PFSK-1 (cell line): ENCODE measurements around the gene ATF7IP2.

ENCODE experiments used
- FOXP2 ChIP-seq: optimal IDR thresholded peaks from 2 replicates; pipeline ENCODE3; 2011; ENCODE audit warnings: borderline replicate concordance, control low read depth, inconsistent platforms; ENCODE audit not compliant: insufficient read depth; ENCODE audit errors: extremely low read length, extremely low read depth
- POLR2AphosphoS5 ChIP-seq: IDR thresholded peaks from 2 replicates; pipeline ENCODE4 v1.6.1; 2012; ENCODE audit warnings: low read depth, mild to moderate bottlenecking, control low read depth, low read length, moderate library complexity
- SIN3A ChIP-seq: IDR thresholded peaks from 2 replicates; pipeline ENCODE4 v1.6.1; 2012; ENCODE audit warnings: mild to moderate bottlenecking, low read length, moderate library complexity, borderline replicate concordance; ENCODE audit not compliant: insufficient read depth
- TAF1 ChIP-seq: IDR thresholded peaks from 2 replicates; pipeline ENCODE4 v1.6.1; 2012; ENCODE audit warnings: low read length, control low read depth, borderline replicate concordance; ENCODE audit not compliant: insufficient read depth
- TF ChIP-seq, protein P1 (sequence below), 2 experiments: IDR thresholded peaks; 2 replicates each; pipeline versions ENCODE4 v1.6.1 to v1.8.0; 2011 to 2012; ENCODE audit warnings: low read depth in 2 of 2, low read length in 2 of 2, control low read depth in 1 of 2, inconsistent platforms in 1 of 2, mild to moderate bottlenecking in 1 of 2, moderate library complexity in 1 of 2; ENCODE audit not compliant: insufficient read depth in 1 of 2

The ATF7IP2 gene

DNA sequence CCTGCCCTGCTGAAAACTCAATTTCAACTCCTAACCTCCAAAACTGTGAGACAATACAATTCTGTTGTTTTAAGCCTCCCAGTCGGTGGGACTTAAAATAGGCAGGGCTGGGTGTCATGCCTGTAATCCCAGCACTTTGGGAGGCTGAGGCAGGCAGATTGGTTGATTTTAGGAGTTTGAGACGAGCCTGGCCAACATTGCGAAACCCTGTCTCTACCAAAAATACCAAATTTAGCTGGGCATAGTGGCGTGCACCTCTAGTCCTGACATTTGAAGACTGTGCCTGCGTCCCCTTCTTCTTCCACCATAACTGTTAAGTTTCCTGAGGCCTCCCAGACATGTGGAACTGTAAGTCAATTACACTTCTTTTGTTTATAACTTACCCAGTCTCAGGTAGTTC, 36.0 kb upstream of the ATF7IP2 start:
- TF ChIP-seq SIN3A: no peak
- TF ChIP-seq FOXP2: no peak
- no peak for TF ChIP-seq TAF1
- no peak for TF ChIP-seq POLR2AphosphoS5
- TF ChIP-seq, protein P1, sequence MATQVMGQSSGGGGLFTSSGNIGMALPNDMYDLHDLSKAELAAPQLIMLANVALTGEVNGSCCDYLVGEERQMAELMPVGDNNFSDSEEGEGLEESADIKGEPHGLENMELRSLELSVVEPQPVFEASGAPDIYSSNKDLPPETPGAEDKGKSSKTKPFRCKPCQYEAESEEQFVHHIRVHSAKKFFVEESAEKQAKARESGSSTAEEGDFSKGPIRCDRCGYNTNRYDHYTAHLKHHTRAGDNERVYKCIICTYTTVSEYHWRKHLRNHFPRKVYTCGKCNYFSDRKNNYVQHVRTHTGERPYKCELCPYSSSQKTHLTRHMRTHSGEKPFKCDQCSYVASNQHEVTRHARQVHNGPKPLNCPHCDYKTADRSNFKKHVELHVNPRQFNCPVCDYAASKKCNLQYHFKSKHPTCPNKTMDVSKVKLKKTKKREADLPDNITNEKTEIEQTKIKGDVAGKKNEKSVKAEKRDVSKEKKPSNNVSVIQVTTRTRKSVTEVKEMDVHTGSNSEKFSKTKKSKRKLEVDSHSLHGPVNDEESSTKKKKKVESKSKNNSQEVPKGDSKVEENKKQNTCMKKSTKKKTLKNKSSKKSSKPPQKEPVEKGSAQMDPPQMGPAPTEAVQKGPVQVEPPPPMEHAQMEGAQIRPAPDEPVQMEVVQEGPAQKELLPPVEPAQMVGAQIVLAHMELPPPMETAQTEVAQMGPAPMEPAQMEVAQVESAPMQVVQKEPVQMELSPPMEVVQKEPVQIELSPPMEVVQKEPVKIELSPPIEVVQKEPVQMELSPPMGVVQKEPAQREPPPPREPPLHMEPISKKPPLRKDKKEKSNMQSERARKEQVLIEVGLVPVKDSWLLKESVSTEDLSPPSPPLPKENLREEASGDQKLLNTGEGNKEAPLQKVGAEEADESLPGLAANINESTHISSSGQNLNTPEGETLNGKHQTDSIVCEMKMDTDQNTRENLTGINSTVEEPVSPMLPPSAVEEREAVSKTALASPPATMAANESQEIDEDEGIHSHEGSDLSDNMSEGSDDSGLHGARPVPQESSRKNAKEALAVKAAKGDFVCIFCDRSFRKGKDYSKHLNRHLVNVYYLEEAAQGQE (IDR thresholded peaks at IDR 0.05; ENCODE audit: insufficient read depth in 1 of 2, low read depth in 2 of 2, low read length in 2 of 2): no peak

DNA sequence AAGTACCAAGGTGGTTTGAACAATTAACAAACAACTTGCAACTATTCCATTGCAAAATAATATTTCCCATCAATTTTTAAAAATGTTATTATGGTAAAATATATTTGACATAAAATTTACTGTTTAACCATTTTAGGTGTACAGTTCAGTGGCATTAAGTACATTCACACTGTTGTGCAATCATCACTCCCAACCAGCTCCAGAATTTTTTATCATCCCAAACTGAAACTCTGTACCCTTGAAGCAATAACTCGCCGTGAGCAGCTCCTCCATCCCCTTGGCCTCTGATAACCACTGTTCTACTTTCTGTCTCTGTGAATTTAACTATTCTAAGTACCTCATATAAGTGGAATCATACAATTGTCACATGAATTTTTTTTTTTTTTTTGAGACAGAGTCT, 33.6 kb upstream of the ATF7IP2 start:
- TF ChIP-seq TAF1 (no peak), SIN3A (no peak), FOXP2 (no peak), POLR2AphosphoS5 (no peak)
- TF ChIP-seq, protein P1 (IDR thresholded peaks at IDR 0.05; ENCODE audit: insufficient read depth in 1 of 2, low read depth in 2 of 2, low read length in 2 of 2): no peak

DNA sequence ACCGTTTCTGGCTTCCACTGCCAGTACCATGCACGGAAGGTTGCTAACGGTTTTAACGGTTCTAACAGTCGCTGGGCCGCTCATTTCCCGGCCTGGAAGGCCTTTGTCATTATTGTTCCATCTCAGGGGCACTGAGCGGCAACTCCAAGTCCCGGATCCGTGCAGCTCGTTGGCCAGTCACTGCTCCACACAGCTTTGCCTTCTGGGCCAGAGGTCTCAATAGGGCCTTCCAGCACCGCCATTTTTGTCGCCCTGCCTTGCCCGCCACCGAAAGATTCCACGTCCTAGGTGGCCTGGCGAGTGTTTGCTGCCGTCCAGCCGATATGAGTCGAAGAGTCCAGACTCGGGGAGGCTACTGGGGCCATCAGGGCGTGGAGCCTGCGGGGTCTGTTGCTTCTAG, 30.3 kb upstream of the ATF7IP2 start:
- TF ChIP-seq FOXP2: no peak
- TF ChIP-seq TAF1: no peak
- no peak for TF ChIP-seq POLR2AphosphoS5
- TF ChIP-seq SIN3A: no peak
- TF ChIP-seq, protein P1 (IDR thresholded peaks at IDR 0.05; ENCODE audit: insufficient read depth in 1 of 2, low read depth in 2 of 2, low read length in 2 of 2): no peak

DNA sequence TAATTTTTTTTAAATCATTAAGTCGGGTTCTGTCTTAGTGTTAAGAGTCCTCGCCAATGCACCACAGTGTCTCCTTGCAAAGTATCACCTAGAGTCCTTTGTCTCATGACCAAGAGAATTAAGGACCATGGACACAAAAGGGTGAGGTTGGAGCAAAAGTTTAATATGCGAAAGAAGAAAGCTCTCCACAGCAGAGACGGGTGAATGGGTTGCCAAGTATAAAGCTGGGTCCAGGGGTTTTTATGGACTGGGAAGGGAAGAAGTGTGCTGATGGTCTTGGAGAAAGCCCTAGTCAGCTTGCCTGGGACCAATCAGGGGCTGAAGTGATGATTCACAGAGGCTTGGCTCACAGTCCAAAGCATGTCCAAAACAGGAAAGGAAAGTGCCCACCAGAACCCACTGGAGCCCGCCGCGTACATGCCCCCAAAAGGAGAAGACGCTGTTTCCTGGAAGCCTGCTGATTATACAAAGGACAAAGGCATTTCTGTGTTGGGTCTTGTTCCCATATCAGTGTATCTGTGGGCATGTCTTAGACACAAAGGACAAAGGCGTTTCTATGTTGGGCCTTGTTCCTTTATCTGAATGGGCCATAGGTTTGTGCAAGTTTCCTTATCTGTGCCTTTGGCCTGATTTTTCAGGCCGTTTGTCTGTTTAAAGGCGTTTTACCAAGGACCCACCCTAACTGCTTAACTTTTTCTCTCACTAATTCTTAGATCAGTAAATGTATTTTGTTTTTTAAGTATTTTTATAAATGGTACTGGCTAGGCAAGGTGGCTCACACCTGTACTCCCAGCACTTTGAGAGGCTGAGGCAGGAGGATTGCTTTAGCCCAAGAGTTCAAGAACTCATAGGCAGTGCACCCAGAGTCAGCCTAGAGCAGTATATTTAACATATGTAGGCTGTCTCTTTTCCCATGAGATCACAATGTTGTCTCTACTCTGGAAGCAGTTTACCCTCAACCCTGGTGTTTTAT, 28.7 kb upstream of the ATF7IP2 start:
- no peak for TF ChIP-seq TAF1
- TF ChIP-seq, protein P1 (IDR thresholded peaks at IDR 0.05; ENCODE audit: insufficient read depth in 1 of 2, low read depth in 2 of 2, low read length in 2 of 2): no peak
- no peak for TF ChIP-seq POLR2AphosphoS5
- TF ChIP-seq SIN3A: no peak
- no peak for TF ChIP-seq FOXP2
